DMS153 treated with DMSO at 0.1 percent for 48 hours (cell line): Measurements from ENCODE around the gene ZNF554.
"Not testable (repeated sequence)": the region's sequence is repeated elsewhere in the genome, so short reads cannot be mapped to it uniquely, and the experiment has no call there.

Experiments used
- DNase-seq: peaks from one replicate; lab custom pipeline; 2025; ENCODE audit not compliant: unreplicated experiment; lab: John Stamatoyannopoulos, UW

The ZNF554 gene

DNA sequence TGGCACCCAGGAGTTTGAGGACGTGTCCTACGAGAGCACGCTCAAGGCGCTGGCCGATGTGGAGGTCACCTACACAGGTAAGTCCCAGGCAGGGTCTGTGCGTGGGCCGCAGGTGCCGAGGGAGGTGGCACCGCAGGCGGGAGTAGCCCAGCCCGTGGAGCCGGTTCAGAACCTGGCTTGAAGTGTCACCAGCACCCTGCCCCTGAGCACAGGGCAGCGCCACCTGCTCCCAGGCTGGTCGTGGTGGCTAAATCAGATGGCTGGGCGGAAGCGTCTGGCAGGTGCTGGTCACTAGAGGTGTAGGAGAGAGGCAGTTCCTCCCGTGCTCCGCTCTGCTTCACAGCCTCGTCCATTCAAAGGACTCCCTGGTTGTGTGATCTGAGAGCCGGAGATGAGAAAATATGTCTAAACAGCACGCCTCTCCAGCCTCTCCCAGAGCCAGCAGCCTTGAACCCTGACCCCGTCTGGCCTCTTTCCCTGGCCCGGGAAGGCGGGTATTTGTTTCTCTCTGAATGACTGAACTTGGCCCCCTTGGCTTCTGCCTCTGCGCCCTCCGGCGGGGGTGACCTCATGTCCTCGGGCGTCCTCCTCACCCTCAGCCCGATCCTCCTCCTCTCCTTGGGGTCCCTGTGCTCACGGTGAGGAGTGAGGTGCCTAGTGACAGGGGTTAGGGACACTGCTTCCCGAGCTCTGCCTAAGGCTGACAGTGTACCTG, 29.0 kb upstream of the ZNF554 start:
- no peak for DNase-seq

DNA sequence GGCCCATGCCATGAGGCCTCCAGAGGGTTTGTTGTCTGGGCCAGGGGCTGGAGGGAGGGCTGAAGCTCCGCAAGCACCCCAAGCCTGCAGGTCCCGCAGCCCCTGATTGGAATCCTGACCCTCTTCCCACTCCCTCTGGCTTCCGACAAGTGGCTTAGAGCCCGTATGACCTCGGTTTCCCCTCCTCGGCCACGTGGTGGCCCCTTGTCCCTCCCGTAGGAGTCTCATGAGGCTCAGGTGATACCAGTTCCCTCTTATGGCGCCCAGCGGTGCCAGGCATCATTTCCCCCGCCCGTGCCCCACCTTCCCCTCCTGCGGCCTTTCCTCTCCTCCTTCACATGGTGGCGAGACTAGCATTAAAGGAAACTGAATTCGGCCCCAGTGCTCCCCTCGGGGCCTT, 28.2 kb upstream of the ZNF554 start:
- no peak for DNase-seq

GRCh38 chr19:2791876-2792275, 27.8 kb upstream of the ZNF554 start:
- DNase-seq, result no peak

DNA sequence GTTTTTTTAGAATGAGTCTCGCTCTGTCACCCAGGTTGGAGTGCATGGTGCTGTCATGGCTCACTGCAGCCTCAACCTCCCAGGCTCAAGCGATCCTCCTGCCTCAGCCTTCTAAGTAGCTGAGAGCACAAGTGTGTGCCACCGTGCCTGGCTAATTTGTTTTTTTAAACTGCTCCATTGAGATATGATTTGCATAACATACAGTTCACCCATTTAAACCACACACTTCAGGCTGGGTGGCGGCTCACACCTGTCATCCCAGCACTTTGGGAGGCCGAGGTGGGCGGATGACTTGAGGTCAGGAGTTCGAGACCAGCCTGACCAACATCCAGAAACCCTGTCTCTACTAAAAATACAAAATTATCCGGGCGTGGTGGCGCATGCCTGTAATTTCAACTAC, 27.0 kb upstream of the ZNF554 start:
- not testable (repeated sequence) for DNase-seq

DNA sequence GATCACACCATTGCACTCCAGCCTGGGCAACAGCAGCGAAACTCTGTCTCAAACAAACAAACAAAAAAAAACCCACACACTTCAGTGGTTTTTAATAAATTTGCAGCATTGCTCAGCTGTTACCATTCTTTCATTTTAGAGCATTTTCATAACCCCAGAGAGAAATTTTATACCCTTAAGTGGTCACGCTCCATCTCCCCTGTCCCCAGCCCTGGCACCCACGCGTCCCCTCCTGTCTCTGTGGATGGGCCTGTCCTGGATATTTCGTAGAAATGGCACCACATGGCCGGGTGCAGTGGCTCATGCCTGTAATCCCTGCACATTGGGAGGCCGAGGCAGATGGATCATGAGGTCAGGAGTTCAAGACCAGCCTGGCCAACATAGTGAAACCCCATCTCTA, 26.5 kb upstream of the ZNF554 start:
- no peak for DNase-seq

DNA sequence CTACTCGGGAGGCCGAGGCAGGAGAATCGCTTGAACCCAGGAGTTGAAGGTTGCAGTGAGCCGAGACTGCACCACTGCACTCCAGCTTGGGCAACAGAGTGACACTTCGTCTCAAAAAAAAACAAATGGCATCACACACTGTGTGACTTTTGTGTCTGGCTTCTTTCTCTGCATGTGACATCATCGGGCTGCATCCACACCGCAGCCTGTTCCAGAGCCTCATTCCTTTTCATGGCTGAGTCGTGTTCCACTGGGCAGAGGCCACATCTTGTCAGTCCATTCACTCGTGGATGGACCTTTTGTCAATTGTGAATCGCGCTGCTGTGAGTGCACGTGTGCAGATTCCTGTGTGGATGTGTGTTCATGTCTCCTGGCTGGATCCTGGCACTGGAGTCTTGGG, 26.1 kb upstream of the ZNF554 start:
- DNase-seq, result no peak

- no peak for DNase-seq
Observed at GRCh38 chr19:2795827-2796658, 23.6 kb upstream of the ZNF554 start.

DNA sequence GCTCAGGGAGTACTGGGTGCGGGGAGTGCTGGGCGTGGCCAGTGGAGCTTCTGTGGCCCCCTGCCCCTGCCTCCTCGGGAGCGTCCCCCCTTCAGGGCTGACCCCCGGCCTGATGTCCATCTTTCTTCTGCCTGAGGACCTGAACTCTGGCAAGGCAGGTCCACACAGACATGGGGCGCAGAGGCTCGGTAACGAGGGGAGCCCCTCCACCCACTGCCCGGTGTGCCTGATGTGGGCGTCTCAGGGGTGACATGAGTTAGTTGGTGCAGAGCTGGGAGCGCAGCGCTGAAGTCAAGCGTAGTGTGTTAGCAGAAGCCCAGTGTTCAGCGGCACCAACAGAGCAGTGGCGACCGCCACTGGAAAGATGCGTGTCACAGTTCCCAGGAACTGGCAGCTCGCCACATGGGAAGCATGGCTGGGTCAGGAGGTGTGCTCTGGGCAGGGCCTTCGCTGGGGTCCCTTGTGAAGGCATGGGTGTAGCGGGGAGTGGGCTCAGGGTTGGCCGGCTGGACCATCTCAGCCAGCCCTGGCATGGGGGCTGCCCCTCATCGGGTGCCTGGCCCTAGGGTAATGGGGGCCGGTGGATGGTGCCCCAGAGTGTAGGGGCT, 22.9 kb upstream of the ZNF554 start:
- no peak for DNase-seq

DNA sequence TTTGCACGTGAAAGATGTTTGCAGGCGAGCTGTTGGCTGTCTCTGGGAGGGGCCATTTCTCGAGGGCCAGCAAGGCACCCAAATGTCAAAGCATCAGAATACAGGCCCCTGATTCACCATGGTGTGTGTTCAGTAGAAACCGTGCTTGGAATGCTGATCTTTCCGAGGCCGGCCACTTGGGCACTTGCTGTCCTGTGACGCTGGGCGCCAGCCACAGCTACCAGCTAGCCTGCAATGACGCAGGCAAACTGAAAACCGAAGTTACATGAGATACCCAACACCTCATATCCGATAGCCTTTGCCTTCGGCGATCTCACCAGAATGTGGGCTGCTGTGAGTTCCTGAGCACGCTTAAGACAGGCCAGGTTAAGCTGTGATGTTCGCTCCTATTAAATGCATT, 22.4 kb upstream of the ZNF554 start:
- no peak for DNase-seq

DNA sequence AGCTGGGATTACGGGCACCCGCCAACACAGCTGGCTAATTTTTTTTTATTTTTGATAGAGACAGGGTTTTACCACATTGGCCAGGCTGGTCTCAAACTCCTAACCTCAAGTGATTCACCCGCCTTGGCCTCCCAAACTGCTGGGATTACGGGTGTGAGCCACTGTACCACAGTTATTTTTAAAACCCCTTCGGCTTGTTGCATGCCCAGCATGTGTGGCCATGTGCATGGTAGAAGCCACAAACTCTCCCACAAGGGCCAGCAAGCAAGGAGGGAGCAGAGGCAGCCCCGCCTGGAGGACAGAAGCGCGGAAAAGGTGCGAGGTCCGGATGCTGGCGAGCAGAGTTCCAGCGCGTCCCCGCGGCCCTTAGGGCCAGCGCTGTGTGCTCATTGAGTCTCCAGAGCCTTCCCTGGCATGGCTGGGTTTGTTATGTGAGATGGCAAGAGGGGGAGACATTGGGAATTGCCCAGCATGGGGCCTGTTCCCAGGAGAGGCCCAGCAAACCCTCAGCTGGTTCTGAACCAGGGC, 21.4 kb upstream of the ZNF554 start:
- no peak for DNase-seq

DNA sequence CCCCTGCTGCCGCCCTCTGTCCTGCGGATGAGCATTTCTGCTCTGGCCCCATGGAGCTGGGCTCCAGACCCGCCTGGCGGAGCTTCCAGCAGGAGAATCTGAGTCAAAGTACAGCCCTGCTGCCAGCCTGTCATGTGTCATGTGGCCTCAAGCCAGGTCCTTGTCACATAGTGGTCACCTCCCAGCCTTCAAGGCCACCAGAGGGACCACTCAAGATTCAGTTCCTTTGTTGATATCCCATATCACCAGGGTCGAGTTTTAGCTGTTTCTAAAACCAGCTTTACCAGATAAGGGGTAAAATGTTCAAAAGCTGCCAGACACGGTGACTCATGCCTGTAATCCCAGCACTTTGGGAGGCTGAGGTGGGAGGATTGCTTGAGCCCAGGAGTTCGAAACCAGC, 20.9 kb upstream of the ZNF554 start:
- DNase-seq, result no peak

DNA sequence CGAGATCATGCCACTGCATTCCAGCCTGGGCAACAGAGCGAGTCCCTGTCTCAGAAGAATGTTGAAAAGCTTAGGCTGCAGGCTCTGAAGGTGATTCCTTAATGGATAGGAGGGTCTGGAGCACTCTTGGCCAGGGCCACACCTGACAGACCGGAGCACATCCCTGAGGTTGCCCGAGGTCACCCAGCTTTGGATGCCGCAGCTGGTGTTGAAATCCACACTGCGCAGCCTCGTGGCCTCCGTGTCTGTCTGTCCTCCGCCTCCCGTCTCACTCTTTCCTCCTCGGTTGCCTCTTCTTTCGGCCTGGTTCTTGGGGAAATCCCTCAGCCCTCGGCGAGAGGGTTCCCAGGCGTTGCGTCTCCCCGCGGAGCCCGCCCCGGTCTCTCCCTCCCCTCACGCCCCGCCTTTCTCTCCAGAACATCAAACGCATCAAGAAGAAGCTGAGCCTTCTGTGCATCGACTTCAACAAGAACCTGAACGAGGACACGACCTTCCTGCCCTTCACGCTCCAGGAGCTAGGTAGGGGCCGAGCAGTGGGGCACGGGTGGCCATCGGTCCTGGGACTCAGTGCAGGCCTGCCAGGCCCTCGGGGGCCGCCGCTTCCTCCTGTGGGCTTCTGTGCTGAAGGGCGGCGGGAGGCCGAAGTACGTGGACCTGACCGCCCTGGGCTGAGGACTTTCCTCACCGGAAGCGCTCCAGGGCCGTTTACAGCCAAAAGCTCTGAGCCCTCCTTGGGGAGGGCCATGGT, 20.2 kb upstream of the ZNF554 start:
- no peak for DNase-seq

DNA sequence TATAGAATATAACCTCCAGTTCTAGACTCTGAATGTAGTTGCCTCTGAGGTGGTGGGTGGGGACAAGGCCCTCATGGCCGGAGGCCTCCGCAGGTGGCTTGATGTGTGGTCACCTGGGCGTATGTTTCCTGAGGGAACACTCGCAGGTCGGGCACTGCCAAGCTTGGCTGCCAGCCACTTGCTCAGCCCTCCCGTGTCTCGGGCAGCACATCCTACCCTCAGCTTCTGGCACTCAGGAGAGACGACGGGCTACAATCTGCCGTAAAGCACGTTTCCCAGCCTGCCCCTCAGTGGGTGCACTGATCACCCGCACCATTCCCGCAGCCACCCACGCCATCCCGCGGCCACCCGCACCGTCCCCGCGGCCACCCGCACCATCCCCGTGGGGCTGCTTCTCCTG, 19.2 kb upstream of the ZNF554 start:
- DNase-seq, result no peak

DNA sequence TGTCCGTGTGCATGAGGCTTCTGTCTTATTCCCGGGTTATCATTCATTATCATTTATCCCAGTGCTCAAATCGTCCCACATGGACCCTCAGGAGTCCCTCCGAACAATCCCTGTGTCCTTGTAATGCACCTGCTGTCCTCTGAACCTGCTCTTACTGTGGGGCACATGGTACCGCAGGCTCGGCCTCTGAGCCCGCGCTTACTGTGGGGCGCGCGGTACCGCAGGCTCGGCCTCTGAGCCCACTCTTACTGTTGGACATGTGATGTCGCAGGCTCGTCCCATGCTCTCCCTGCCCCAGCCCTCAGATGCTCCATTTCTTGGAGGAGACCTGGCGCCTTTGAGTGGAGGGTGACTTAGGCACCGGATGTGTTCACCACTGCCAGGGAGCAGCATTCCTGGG, 16.8 kb upstream of the ZNF554 start:
- no peak for DNase-seq

- DNase-seq, result no peak
Observed at GRCh38 chr19:2803486-2804155, 16.0 kb upstream of the ZNF554 start.

- no peak for DNase-seq
Observed at GRCh38 chr19:2804156-2805004, 15.3 kb upstream of the ZNF554 start.

GRCh38 chr19:2805261-2805900, 14.3 kb upstream of the ZNF554 start:
- no peak for DNase-seq

DNA sequence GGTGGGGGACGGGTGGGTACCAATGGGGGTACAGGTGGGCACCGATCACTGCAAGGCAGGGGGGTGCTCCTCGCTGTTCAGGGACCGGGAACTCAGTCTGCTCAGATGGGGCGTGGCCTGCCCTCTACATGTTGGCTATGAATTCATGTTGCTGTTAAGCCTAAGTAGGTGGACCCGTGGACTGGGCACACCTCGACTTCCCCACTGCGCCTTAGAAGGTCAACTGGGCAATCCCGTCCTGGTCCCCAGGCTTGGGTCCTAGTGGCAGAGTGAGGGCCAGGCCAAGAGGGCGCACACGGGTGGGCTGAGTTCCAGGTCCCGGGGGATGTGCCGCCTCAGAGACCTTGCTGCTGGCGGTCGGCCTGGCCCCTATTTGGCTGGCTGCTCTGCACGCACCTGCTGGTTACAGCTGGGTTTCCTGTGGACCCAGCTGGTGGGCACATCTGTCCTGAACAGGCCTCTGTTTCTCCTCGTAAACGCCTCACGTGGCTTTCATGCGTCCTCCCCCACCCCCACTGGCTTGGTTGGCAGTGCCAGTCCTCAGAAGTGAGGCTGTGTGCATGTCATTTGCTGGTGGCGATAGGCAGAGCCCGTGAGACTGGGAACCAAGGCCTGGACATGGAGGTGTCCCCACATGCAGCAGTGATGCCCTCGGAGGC, 13.5 kb upstream of the ZNF554 start:
- no peak for DNase-seq
